AG10803 (cell line): Measurements from ENCODE around the gene IL6R.

ENCODE experiments used
- DNase-seq: peaks from one replicate; pipeline ENCODE4 v3.0.0; 2010; ENCODE audit warnings: low read depth
- H3K4me3 ChIP-seq: 2 replicates; pipeline ENCODE4 v1.5.1; 2011; ENCODE audit warnings: mild to moderate bottlenecking, low read length, control low read depth
- CTCF ChIP-seq: conservative IDR thresholded peaks from 2 replicates; pipeline ENCODE4 v1.5.1; 2011; ENCODE audit warnings: mild to moderate bottlenecking, low read length, control low read depth, inconsistent platforms

IL6R gene

GRCh38 chr1:154407198-154408091 is 2.3 kb downstream of the IL6R start:
- H3K4me3 ChIP-seq = peak overlapping the region; percentile 91
- DNase-seq = peak; percentile 34
- no peak for TF ChIP-seq CTCF

GRCh38 chr1:154408174-154408777 is 3.1 kb downstream of the IL6R start:
- no peak for DNase-seq
- TF ChIP-seq CTCF = no peak
- no peak overlapping the region for H3K4me3 ChIP-seq

GRCh38 chr1:154410185-154410827 is 5.2 kb downstream of the IL6R start:
- DNase-seq = no peak
- TF ChIP-seq CTCF = no peak
- H3K4me3 ChIP-seq = no peak overlapping the region

GRCh38 chr1:154411525-154411924 is 6.4 kb downstream of the IL6R start:
- no peak for DNase-seq
- no peak overlapping the region for H3K4me3 ChIP-seq
- no peak for TF ChIP-seq CTCF

DNA sequence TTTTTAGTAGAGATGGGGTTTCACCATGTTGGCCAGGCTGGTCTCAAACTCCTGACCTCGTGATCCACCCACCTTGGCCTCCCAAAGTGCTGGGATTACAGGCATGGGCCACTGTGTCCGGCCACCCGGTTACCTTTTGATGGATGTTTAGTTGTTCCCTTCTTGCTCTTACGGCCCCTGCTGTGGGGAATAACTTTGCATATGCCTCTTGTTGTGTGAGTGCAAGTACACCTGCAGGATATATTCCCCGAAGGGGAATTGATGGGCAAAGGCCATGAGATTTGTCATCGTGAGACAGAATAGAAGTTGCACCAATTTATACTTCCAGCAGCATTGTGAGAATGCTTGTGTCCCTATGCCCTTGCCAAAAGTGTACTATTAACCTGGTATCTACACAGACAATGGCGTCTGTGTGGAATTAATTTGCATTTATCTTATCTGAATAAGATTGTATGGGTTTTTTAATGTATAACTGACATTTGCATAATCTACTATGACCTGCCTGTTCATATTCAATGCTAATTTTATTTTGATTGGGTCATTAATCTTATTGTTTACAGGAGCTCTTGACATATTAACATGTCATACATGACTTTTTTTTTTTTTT is 8.1 kb downstream of the IL6R start:
- no peak for DNase-seq
- H3K4me3 ChIP-seq = no peak overlapping the region
- no peak for TF ChIP-seq CTCF

GRCh38 chr1:154414606-154415005 is 9.5 kb downstream of the IL6R start:
- no peak for DNase-seq
- TF ChIP-seq CTCF = no peak
- no peak overlapping the region for H3K4me3 ChIP-seq
